Neural progenitor cell (in vitro differentiated cells): ENCODE results near the gene CTXND1. TPM values are rescaled to one million over a fixed set of nuclear protein-coding genes. Genes with fewer than 3 reads are reported as not detected.

Source experiments
- DNase-seq: peaks from one replicate; pipeline ENCODE4 v3.0.0-alpha.2; 2016; ENCODE audit warnings: low spot score
- H2AFZ ChIP-seq: fragments of 200-600 bp; sonication (generic); replicated peaks from 2 replicates; pipeline ENCODE4 v1.6.1; 2016; ENCODE audit warnings: antibody characterized with exemption
- H3F3A ChIP-seq: fragments of 200-600 bp; sonication (generic); 2 replicates; pipeline ENCODE4 v1.6.1; 2016; ENCODE audit warnings: antibody characterized with exemption, low read depth
- H3K27ac ChIP-seq: fragments of 200-600 bp; sonication (generic); 2 replicates; pipeline ENCODE4 v1.5.1; 2016; ENCODE audit warnings: mild to moderate bottlenecking
- H3K27me3 ChIP-seq: fragments of 200-600 bp; sonication (generic); 2 replicates; pipeline ENCODE4 v1.6.1; 2016; ENCODE audit warnings: mild to moderate bottlenecking, moderate library complexity
- H3K36me3 ChIP-seq: fragments of 200-600 bp; sonication (generic); 2 replicates; pipeline ENCODE4 v1.5.1; 2016
- H3K4me1 ChIP-seq: fragments of 200-600 bp; sonication (generic); 2 replicates; pipeline ENCODE4 v1.6.1; 2016; ENCODE audit warnings: mixed run types
- H3K4me2 ChIP-seq: fragments of 200-600 bp; sonication (generic); 2 replicates; pipeline ENCODE4 v1.6.1; 2016
- H3K4me3 ChIP-seq: fragments of 200-600 bp; sonication (generic); 2 replicates; pipeline ENCODE4 v1.5.1; 2016
- H3K79me2 ChIP-seq: fragments of 200-600 bp; sonication (generic); 2 replicates; pipeline ENCODE4 v1.6.1; 2016; ENCODE audit warnings: low read depth
- H3K9ac ChIP-seq: fragments of 200-600 bp; sonication (generic); 2 replicates; pipeline ENCODE4 v1.6.1; 2016
- H3K9me3 ChIP-seq: fragments of 200-600 bp; sonication (generic); 2 replicates; pipeline ENCODE4 v1.5.1; 2016; ENCODE audit warnings: low read depth
- H4K20me1 ChIP-seq: fragments of 200-600 bp; sonication (generic); 2 replicates; pipeline ENCODE4 v1.6.1; 2016; ENCODE audit warnings: low read depth
- H3K27ac Mint-ChIP-seq: 3 replicates; pipeline ENCODE4 v1.8.0; 2021; ENCODE audit warnings: mixed read lengths
- H3K27me3 Mint-ChIP-seq: 2 replicates; pipeline ENCODE4 v1.8.0; 2022; ENCODE audit warnings: low read depth, mild to moderate bottlenecking, inconsistent platforms, moderate library complexity, mixed read lengths; ENCODE audit not compliant: insufficient read depth
- H3K36me3 Mint-ChIP-seq: 3 replicates; pipeline ENCODE4 v1.8.0; 2021; ENCODE audit warnings: mixed read lengths
- H3K4me1 Mint-ChIP-seq: 3 replicates; pipeline ENCODE4 v1.8.0; 2021; ENCODE audit warnings: mixed read lengths
- H3K4me3 Mint-ChIP-seq: 3 replicates; pipeline ENCODE4 v1.8.0; 2021; ENCODE audit warnings: mild to moderate bottlenecking, moderate library complexity, mixed read lengths
- H3K9me3 Mint-ChIP-seq: 3 replicates; pipeline ENCODE4 v1.8.0; 2020; ENCODE audit warnings: mixed read lengths
- EZH2 ChIP-seq: fragments of 200-600 bp; sonication (generic); IDR thresholded peaks from 2 replicates; pipeline ENCODE4 v1.6.1; 2017; ENCODE audit warnings: antibody characterized with exemption, mild to moderate bottlenecking, moderate library complexity
- EZH2phosphoT487 ChIP-seq: fragments of 200-600 bp; sonication (generic); IDR thresholded peaks from 2 replicates; pipeline ENCODE4 v1.6.1; 2017; ENCODE audit warnings: antibody characterized with exemption
- total RNA-seq: library from RNA; depleted of rRNA; stranded (reverse); fragments of >200 nt; gene quantifications from 2 replicates; pipeline ENCODE4 v1.2.3, GENCODE V29; 2015; ENCODE audit warnings: low replicate concordance
- TF ChIP-seq, protein P1 (sequence below): fragments of 200-600 bp; sonication (generic); IDR thresholded peaks from 2 replicates; pipeline ENCODE4 v1.5.1; 2017; ENCODE audit warnings: antibody characterized with exemption, mild to moderate bottlenecking

Gene CTXND1
- total RNA-seq, 1 donor from 2014 or later: not detected

- H3K4me3 ChIP-seq: no peak overlapping the region
- no peaks in the 10 kb centered on the region for H3K79me2 ChIP-seq
- no peak overlapping the region for H3K9ac ChIP-seq
- peak overlapping the region; percentile 37 for H3K4me2 ChIP-seq
- Mint-ChIP-seq H3K27me3 (peaks cover 7% of the 10 kb centered on the region), H3K4me3 (no peak overlapping the region), H3K9me3 (no peaks in the 10 kb centered on the region), H3K27ac (peak overlapping the region; percentile 66), H3K4me1 (peaks cover 27% of the 10 kb centered on the region), H3K36me3 (no peaks in the 10 kb centered on the region)
- peak; percentile 57 for DNase-seq
- no peaks in the 10 kb centered on the region for H3K36me3 ChIP-seq
- no peaks in the 10 kb centered on the region for H3K9me3 ChIP-seq
- no peaks in the 10 kb centered on the region for H3F3A ChIP-seq
- peaks cover 16% of the 10 kb centered on the region for H3K4me1 ChIP-seq
- peak overlapping the region; percentile 22 for H2AFZ ChIP-seq
- no peaks in the 10 kb centered on the region for H3K27me3 ChIP-seq
- TF ChIP-seq EZH2 (no peak), EZH2phosphoT487 (no peak)
- TF ChIP-seq, protein P1, sequence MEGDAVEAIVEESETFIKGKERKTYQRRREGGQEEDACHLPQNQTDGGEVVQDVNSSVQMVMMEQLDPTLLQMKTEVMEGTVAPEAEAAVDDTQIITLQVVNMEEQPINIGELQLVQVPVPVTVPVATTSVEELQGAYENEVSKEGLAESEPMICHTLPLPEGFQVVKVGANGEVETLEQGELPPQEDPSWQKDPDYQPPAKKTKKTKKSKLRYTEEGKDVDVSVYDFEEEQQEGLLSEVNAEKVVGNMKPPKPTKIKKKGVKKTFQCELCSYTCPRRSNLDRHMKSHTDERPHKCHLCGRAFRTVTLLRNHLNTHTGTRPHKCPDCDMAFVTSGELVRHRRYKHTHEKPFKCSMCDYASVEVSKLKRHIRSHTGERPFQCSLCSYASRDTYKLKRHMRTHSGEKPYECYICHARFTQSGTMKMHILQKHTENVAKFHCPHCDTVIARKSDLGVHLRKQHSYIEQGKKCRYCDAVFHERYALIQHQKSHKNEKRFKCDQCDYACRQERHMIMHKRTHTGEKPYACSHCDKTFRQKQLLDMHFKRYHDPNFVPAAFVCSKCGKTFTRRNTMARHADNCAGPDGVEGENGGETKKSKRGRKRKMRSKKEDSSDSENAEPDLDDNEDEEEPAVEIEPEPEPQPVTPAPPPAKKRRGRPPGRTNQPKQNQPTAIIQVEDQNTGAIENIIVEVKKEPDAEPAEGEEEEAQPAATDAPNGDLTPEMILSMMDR: no peak
- H3K27ac ChIP-seq: no peak overlapping the region
- no peaks in the 10 kb centered on the region for H4K20me1 ChIP-seq
These were observed 18.4 kb downstream of the CTXND1 start for GRCh38 chr15:80233581-80233980.

GRCh38 chr15:80231371-80231770 lies 20.6 kb downstream of the CTXND1 start:
- peaks cover 27% of the 10 kb centered on the region for H3K4me1 Mint-ChIP-seq
- Histone ChIP-seq H4K20me1 (no peaks in the 10 kb centered on the region), H3F3A (no peaks in the 10 kb centered on the region), H3K9ac (no peak overlapping the region), H3K9me3 (no peaks in the 10 kb centered on the region), H3K4me3 (no peak overlapping the region), H2AFZ (no peak overlapping the region), H3K27ac (no peak overlapping the region), H3K79me2 (no peaks in the 10 kb centered on the region), H3K4me1 (peaks cover 16% of the 10 kb centered on the region), H3K4me2 (no peak overlapping the region), H3K27me3 (no peaks in the 10 kb centered on the region), H3K36me3 (no peaks in the 10 kb centered on the region)
- no peaks in the 10 kb centered on the region for H3K9me3 Mint-ChIP-seq
- peaks cover 9% of the 10 kb centered on the region for H3K27me3 Mint-ChIP-seq
- no peaks in the 10 kb centered on the region for H3K36me3 Mint-ChIP-seq
- TF ChIP-seq EZH2phosphoT487: no peak
- TF ChIP-seq EZH2: no peak
- TF ChIP-seq, protein P1: no peak
- DNase-seq: no peak
- H3K27ac Mint-ChIP-seq: no peak overlapping the region
- no peak overlapping the region for H3K4me3 Mint-ChIP-seq

DNA sequence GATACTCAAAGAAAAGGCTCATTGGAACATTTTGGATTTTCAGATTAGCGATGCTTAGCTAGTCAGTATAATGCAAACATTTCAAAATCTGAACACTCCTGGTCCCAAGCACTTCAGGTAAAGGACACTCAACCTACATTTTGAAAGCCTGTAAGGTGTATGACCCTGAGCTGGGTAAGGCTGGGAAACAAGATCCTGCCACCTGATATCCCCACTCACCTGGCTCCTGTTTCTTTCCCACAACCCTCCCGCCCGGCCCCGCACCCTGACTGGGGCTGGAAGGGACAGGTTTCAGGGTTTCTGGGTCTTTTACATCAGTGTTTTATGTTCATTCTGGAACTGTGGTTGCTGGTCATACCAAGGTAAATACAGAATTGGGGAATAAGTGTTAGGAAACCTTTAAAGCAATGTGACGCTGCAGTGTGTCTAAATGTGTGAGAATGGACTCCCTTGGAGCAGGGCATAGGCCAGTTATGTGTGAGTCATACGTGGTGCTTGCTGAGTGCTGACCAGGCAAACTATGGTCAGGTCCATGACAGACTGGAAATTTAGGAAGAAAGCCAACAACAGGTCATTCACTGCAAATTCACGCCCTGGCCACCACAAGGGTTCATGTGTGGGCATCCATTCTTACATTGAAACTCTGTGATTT lies 22.9 kb downstream of the CTXND1 start:
- Mint-ChIP-seq H3K27ac (no peak overlapping the region), H3K36me3 (no peaks in the 10 kb centered on the region), H3K4me1 (peaks cover 26% of the 10 kb centered on the region), H3K4me3 (peak overlapping the region; percentile 60), H3K9me3 (no peaks in the 10 kb centered on the region), H3K27me3 (peaks cover 9% of the 10 kb centered on the region)
- no peaks in the 10 kb centered on the region for H3K27me3 ChIP-seq
- H3K4me3 ChIP-seq: no peak overlapping the region
- no peaks in the 10 kb centered on the region for H3K79me2 ChIP-seq
- no peak for DNase-seq
- no peak overlapping the region for H3K9ac ChIP-seq
- H3K36me3 ChIP-seq: no peaks in the 10 kb centered on the region
- no peaks in the 10 kb centered on the region for H4K20me1 ChIP-seq
- H3K4me2 ChIP-seq: no peak overlapping the region
- TF ChIP-seq EZH2phosphoT487 (no peak), EZH2 (no peak)
- TF ChIP-seq, protein P1: no peak
- H3K9me3 ChIP-seq: no peaks in the 10 kb centered on the region
- H3K4me1 ChIP-seq: peaks cover 16% of the 10 kb centered on the region
- no peaks in the 10 kb centered on the region for H3F3A ChIP-seq
- no peak overlapping the region for H2AFZ ChIP-seq
- no peak overlapping the region for H3K27ac ChIP-seq
